Amygdala (tissue), 56 donors: ENCODE results near the gene MED25.

Experiments
- DNase-seq, 56 donors: peaks; one replicate each; lab custom pipeline; 2025; lab: John Stamatoyannopoulos, UW

Gene MED25

GRCh38 chr19:49881672-49882394 lies 63.7 kb downstream of the MED25 start:
- no peak for DNase-seq

- DNase-seq, result no peak
These were observed 64.6 kb downstream of the MED25 start for GRCh38 chr19:49882643-49883042.

- DNase-seq, result no peak
These were observed 65.0 kb downstream of the MED25 start for GRCh38 chr19:49883094-49883493.

GRCh38 chr19:49884109-49884508 lies 66.0 kb downstream of the MED25 start:
- DNase-seq, result no peak

- no peak for DNase-seq
These were observed 66.7 kb downstream of the MED25 start for GRCh38 chr19:49884760-49885159.
